Endothelial cell (in vitro differentiated cells): ENCODE results near the gene SUPV3L1. TPM values are rescaled to one million over a fixed set of nuclear protein-coding genes. Genes with fewer than 3 reads are reported as not detected.
"Not testable (repeated sequence)": the region's sequence is repeated elsewhere in the genome, so short reads cannot be mapped to it uniquely, and the experiment has no call there.

Experiments
- DNase-seq: peaks from one replicate; pipeline ENCODE4 v3.0.0; 2021; ENCODE audit warnings: low spot score
- H3K27ac Mint-ChIP-seq: one replicate; pipeline ENCODE4 v1.8.0; 2021; ENCODE audit warnings: mixed read lengths, inconsistent platforms; ENCODE audit not compliant: unreplicated experiment
- H3K27me3 Mint-ChIP-seq: one replicate; pipeline ENCODE4 v1.8.0; 2021; ENCODE audit warnings: mild to moderate bottlenecking, moderate library complexity, mixed read lengths, inconsistent platforms; ENCODE audit not compliant: unreplicated experiment
- H3K36me3 Mint-ChIP-seq: one replicate; pipeline ENCODE4 v1.8.0; 2021; ENCODE audit warnings: mild to moderate bottlenecking, low read depth, mixed read lengths, inconsistent platforms; ENCODE audit not compliant: unreplicated experiment
- H3K4me1 Mint-ChIP-seq: one replicate; pipeline ENCODE4 v1.8.0; 2021; ENCODE audit warnings: mild to moderate bottlenecking, mixed read lengths, inconsistent platforms; ENCODE audit not compliant: unreplicated experiment
- H3K4me3 Mint-ChIP-seq: one replicate; pipeline ENCODE4 v1.8.0; 2021; ENCODE audit warnings: mild to moderate bottlenecking, mixed read lengths, inconsistent platforms; ENCODE audit not compliant: unreplicated experiment
- H3K9me3 Mint-ChIP-seq: one replicate; pipeline ENCODE4 v1.8.0; 2021; ENCODE audit warnings: mixed read lengths, inconsistent platforms; ENCODE audit not compliant: unreplicated experiment
- total RNA-seq: library from RNA; stranded (reverse); fragmentation: NEBNext Ultra II Directional; extraction: Animal tissue kit (Norgen Biotek cat#: 25700); gene quantifications from one replicate; pipeline ENCODE4 v1.2.1, GENCODE V29; 2021; ENCODE audit not compliant: unreplicated experiment
- TF ChIP-seq, protein P1 (sequence below): fragments of 200-600 bp; sonication (generic); IDR thresholded peaks from one replicate; pipeline ENCODE4 v1.5.0; 2021; ENCODE audit warnings: antibody characterized with exemption; ENCODE audit not compliant: unreplicated experiment

SUPV3L1 gene
- total RNA-seq, 1 donor from 2014 or later = 31.7 TPM

DNA sequence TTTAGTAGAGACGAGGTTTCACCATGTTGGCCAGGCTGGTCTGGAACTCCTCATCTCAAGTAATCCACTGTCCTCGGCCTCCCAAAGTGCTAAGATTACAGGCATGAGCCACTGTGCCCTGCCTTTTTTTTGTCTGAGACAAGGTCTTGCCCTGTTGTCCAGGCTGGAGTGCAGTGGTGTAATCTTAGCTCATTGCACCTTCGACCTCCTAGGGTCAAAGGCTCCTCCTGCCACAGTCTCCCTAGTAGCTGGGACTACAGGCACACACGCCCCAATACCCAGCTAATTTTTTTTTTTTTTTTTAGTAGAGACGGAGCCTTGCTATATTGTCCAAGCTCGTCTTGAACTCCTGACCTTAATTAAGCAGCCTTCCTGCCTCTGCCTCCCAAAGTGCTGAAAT, 26.8 kb upstream of the SUPV3L1 start:
- TF ChIP-seq, protein P1, sequence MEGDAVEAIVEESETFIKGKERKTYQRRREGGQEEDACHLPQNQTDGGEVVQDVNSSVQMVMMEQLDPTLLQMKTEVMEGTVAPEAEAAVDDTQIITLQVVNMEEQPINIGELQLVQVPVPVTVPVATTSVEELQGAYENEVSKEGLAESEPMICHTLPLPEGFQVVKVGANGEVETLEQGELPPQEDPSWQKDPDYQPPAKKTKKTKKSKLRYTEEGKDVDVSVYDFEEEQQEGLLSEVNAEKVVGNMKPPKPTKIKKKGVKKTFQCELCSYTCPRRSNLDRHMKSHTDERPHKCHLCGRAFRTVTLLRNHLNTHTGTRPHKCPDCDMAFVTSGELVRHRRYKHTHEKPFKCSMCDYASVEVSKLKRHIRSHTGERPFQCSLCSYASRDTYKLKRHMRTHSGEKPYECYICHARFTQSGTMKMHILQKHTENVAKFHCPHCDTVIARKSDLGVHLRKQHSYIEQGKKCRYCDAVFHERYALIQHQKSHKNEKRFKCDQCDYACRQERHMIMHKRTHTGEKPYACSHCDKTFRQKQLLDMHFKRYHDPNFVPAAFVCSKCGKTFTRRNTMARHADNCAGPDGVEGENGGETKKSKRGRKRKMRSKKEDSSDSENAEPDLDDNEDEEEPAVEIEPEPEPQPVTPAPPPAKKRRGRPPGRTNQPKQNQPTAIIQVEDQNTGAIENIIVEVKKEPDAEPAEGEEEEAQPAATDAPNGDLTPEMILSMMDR = no peak
- Mint-ChIP-seq H3K27ac (no peak overlapping the region), H3K27me3 (no peaks in the 10 kb centered on the region), H3K4me1 (no peaks in the 10 kb centered on the region), H3K4me3 (no peak overlapping the region), H3K36me3 (peaks cover 8% of the 10 kb centered on the region), H3K9me3 (no peaks in the 10 kb centered on the region)
- DNase-seq = no peak

DNA sequence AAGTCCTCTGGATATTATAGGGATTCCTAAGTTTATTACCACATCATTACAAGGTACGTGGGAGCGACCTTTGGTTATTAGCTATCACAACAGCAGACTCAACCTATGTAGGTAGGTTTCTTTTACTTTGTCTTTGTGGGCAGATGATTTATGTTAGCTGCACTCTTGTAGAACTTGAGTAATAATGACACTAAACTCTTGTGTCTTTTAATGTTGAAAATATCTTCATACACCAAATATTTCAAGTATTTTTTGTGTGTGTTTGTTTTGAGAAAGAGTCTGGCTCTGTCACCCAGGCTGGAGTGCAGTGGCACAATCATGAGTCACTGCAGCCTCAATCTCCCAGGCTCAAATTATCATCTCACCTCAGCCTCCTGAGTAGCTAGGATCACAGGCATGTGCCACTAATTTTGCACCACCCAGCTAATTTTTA, 19.2 kb upstream of the SUPV3L1 start:
- Mint-ChIP-seq H3K4me3 (no peak overlapping the region), H3K27ac (no peak overlapping the region), H3K9me3 (no peaks in the 10 kb centered on the region), H3K27me3 (no peaks in the 10 kb centered on the region), H3K4me1 (no peaks in the 10 kb centered on the region), H3K36me3 (peaks cover 18% of the 10 kb centered on the region)
- DNase-seq = no peak
- TF ChIP-seq, protein P1 = no peak

DNA sequence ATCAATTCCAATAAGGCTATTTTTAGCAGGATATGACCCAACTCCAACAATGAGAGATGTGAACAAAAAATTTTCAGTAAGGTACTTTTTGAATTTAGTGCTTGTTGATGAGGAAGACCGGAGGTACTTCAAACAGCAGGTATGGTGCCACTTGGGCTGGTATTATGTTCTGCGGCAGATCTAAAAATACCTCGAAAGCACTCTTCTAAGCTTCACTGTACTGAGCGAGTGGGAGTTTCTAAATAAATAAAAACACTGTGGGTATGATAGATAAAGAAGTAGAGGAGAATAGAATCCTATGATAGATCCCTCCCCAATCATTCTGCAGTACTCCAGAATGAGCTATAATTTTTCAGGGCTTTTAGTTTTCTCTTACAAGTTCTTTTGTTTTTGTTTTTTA, 11.5 kb upstream of the SUPV3L1 start:
- TF ChIP-seq, protein P1 = no peak
- Mint-ChIP-seq H3K36me3 (peaks cover 13% of the 10 kb centered on the region), H3K4me3 (no peak overlapping the region), H3K4me1 (no peaks in the 10 kb centered on the region), H3K27ac (no peak overlapping the region), H3K9me3 (no peaks in the 10 kb centered on the region), H3K27me3 (no peaks in the 10 kb centered on the region)
- DNase-seq = no peak

DNA sequence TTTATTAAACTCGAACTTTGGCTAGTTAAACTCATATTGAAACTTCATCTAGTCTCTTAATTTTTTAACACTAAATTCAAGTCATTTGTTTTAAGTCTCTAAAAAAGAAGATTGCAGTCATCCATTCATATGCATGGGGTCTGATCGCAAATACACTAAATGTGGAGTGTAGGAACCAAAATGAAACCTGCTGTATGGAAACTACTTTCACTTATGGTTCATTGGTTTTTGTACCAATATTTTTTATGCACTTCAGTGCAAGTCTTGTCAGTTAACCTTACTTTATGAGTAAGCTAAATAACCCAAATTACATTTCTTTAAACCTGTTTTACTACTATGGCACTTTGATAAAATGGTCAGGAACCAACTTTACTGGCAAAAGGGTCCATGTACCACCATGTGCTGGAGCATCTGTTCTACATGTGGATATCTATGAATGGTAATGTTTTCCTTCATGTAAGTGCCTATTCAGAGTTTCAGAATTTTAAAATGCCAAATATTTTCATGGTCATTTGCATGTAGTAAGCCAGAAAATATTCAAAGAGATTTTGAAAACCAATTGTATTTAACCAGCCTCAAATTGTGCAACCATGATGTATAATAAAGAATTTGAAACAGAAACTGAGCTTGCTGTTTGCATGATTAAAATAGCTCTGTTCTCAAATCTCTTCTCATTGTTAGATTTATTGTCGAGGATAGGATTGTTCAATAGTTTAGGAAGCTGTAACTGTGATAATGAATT, 7.6 kb upstream of the SUPV3L1 start:
- Mint-ChIP-seq H3K36me3 (peaks cover 19% of the 10 kb centered on the region), H3K27me3 (no peaks in the 10 kb centered on the region), H3K9me3 (no peaks in the 10 kb centered on the region), H3K4me3 (no peak overlapping the region), H3K27ac (no peak overlapping the region), H3K4me1 (no peaks in the 10 kb centered on the region)
- TF ChIP-seq, protein P1 = no peak
- DNase-seq = no peak

DNA sequence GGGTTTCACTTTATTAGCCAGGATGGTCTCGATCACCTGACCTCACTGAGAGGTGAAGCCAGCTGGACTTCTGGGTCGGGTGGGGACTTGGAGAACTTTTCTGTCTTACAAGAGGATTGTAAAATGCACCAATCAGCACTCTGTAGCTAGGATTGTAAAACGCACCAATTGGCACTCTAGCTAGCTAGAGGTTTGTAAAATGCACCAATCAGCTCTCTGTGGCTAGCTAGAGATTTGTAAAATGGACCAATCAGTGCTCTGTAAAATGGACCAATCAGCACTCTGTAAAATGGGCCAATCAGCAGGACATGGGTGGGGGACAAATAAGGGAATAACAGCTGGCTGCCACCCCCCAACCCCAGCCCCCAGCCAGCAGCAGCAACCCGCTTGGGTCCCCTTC, 4.7 kb upstream of the SUPV3L1 start:
- H3K27me3 Mint-ChIP-seq, DNase-seq, H3K27ac Mint-ChIP-seq, H3K9me3 Mint-ChIP-seq, H3K4me3 Mint-ChIP-seq: not testable (repeated sequence)
- H3K4me1 Mint-ChIP-seq = peaks cover 11% of the 10 kb centered on the region
- H3K36me3 Mint-ChIP-seq = peaks cover 17% of the 10 kb centered on the region
